Aorta (tissue), 5 donors: ENCODE measurements around the gene HRK. TPM values are rescaled to one million over a fixed set of nuclear protein-coding genes. Genes with fewer than 3 reads are reported as not detected.

Experiments
- ATAC-seq: fragments of 200-7000 bp; cut with Tn5 transposase; one replicate; pipeline ENCODE4 v1.9.1; 2022; ENCODE audit warnings: moderate library complexity; ENCODE audit not compliant: low FRiP score
- DNase-seq, 2 donors: peaks; one replicate each; pipeline ENCODE4 v3.0.0-alpha.2; 2020
- H3K27ac ChIP-seq, 2 donors: one replicate each; pipeline ENCODE4 v1.5.1; 2013; ENCODE audit warnings: low read length in 2 of 2, mild to moderate bottlenecking in 2 of 2, moderate library complexity in 2 of 2, control low read depth in 1 of 2, inconsistent platforms in 1 of 2, low read depth in 1 of 2
- H3K27me3 ChIP-seq, 2 donors: one replicate each; pipeline ENCODE4 v1.6.1; 2013; ENCODE audit warnings: control low read depth in 1 of 2, low read length in 1 of 2, mild to moderate bottlenecking in 1 of 2, moderate library complexity in 1 of 2; ENCODE audit not compliant: insufficient read depth in 2 of 2, control insufficient read depth in 1 of 2
- H3K36me3 ChIP-seq, 2 donors: one replicate each; pipeline ENCODE4 v1.6.1; 2013; ENCODE audit warnings: control low read depth in 1 of 2, low read length in 1 of 2, mild to moderate bottlenecking in 1 of 2; ENCODE audit not compliant: insufficient read depth in 2 of 2, control insufficient read depth in 1 of 2
- H3K4me1 ChIP-seq, 2 donors: one replicate each; pipeline ENCODE4 v1.6.1; 2013; ENCODE audit warnings: low read length in 2 of 2, control low read depth in 1 of 2, mild to moderate bottlenecking in 1 of 2, moderate library complexity in 1 of 2; ENCODE audit not compliant: insufficient read depth in 2 of 2, control insufficient read depth in 1 of 2
- H3K4me3 ChIP-seq, 2 donors: one replicate each; pipeline ENCODE4 v1.5.1; 2013; ENCODE audit warnings: low read length in 2 of 2, control low read depth in 1 of 2, mild to moderate bottlenecking in 1 of 2
- H3K9me3 ChIP-seq: one replicate; pipeline ENCODE4 v1.6.1; 2013; ENCODE audit warnings: mild to moderate bottlenecking, low read length; ENCODE audit not compliant: control insufficient read depth
- WGBS, 2 donors: extraction: QIAGEN DNeasy Blood & Tissue Kit; methylation state at CpG; one replicate each; pipeline ENCODE4 v1.1.7; 2013; 5-methylcytosine and 5-hydroxymethylcytosine counted together
- intact Hi-C, 2 donors: fragments of 100-400 bp; cut with DNase I; formaldehyde crosslinking; loops; one replicate each; pipeline versions ENCODE4 v1.14.2 to v1.15.0; 2022
- polyA plus RNA-seq, 2 donors: library from polyadenylated mRNA; stranded (reverse); fragments of 200-250 nt; gene quantifications; one replicate each; pipeline ENCODE4 v1.2.3, GENCODE V29; 2013
- total RNA-seq, 2 donors: library from RNA; stranded (reverse); fragmentation: NEBNext Ultra II Directional; extraction: Animal tissue kit (Norgen Biotek cat#: 25700); gene quantifications; one replicate each; pipeline ENCODE4 v1.2.1, GENCODE V29; 2021
- donor health status: healthy with polysubstance abuse.
- donor health status: Bipolar disorder and iron deficiency.
- donor health status: DM: no; HTN: no; CAD: no.
- donor health status: DM: no; HTN: no; CAD: no.
- donor health status: DM: yes; HTN: yes; CAD: no.

The HRK gene
- total and polyA plus RNA-seq, 4 donors, result 0.06 to 0.25 (median 0.06) TPM; not detected in 1

GRCh38 chr12:116812238-116812637 is 69.0 kb downstream of the HRK start:
- 89 to 90% methylated on average over 10 of the region's 10 CpGs for WGBS, 2 donors
- Histone ChIP-seq H3K27me3 (no peaks in the 10 kb centered on the region), H3K4me3 (no peak overlapping the region), H3K27ac (no peak overlapping the region), H3K36me3 (no peaks in the 10 kb centered on the region), H3K9me3 (no peaks in the 10 kb centered on the region), H3K4me1 (no peaks in the 10 kb centered on the region)
- intact Hi-C loops, result no loop called here
- DNase-seq, result no peak
- ATAC-seq, result no peak

- no peaks in the 10 kb centered on the region for H3K9me3 ChIP-seq
- no peak overlapping the region for H3K27ac ChIP-seq
- DNase-seq (no peak), ATAC-seq (no peak)
- intact Hi-C loops, result no loop called here
- 75 to 80% methylated on average over 18 of the region's 18 CpGs for WGBS, 2 donors
- H3K36me3 ChIP-seq, result no peaks in the 10 kb centered on the region
- no peaks in the 10 kb centered on the region for H3K27me3 ChIP-seq
- no peak overlapping the region for H3K4me3 ChIP-seq
- H3K4me1 ChIP-seq, result no peaks in the 10 kb centered on the region
Measured at GRCh38 chr12:116808113-116809105, 72.8 kb downstream of the HRK start.

GRCh38 chr12:116807546-116807945 is 73.7 kb downstream of the HRK start:
- intact Hi-C loops, result no loop called here
- no peak overlapping the region for H3K4me3 ChIP-seq
- H3K27ac ChIP-seq, result no peak overlapping the region
- ATAC-seq (no peak), DNase-seq (no peak)
- no peaks in the 10 kb centered on the region for H3K36me3 ChIP-seq
- H3K27me3 ChIP-seq, result no peaks in the 10 kb centered on the region
- 92 to 93% methylated on average over 6 of the region's 6 CpGs for WGBS, 2 donors
- H3K4me1 ChIP-seq, result no peaks in the 10 kb centered on the region
- H3K9me3 ChIP-seq, result no peaks in the 10 kb centered on the region

DNA sequence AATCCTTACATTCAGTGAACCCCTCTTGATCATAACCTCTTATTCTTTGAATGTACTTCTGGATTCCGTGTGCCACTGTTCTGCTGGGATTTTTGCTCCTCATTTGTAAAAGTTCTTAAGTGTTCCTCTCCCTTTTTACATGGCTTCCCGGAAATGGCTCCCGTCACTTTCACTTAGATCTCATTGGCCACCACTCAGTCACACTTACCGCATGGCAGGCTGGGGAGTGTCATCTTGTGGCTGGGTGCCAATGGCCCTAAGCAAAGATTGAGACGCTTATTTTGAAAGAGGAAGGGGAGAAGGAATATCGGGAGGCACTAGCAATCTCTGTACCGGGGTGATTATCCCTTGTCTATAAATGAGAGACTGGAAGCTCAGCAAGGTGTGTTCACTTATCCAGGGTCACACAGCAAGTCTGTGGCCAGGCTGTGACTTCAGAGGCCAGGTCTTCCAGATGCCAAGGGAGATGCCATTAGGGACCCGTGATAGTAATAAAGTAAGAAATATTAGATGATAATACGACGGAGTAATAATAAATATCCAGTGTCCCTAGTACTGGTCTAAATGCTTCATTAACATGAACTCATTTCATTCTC is 74.3 kb downstream of the HRK start:
- WGBS, 2 donors, result 86 to 89% methylated on average over 10 of the region's 10 CpGs
- Histone ChIP-seq H3K36me3 (no peaks in the 10 kb centered on the region), H3K27ac (no peak overlapping the region), H3K4me1 (no peaks in the 10 kb centered on the region), H3K4me3 (no peak overlapping the region), H3K9me3 (no peaks in the 10 kb centered on the region), H3K27me3 (no peaks in the 10 kb centered on the region)
- intact Hi-C loops, result no loop called here
- DNase-seq (no peak), ATAC-seq (no peak)

Other genes starting within 250 kb of the HRK start
- gene SPRING1, start 143.4 kb downstream of the HRK start, total RNA-seq, result 10 to 100 TPM; 16.5 to 18.9 TPM
- gene SPRING1, start 143.4 kb downstream of the HRK start, polyA plus RNA-seq, result 10 to 100 TPM; 12.7 to 13.9 TPM
- 1 to 10 TPM; 3.0 to 3.1 TPM for gene RNFT2, start 143.1 kb downstream of the HRK start, total RNA-seq
- 1 to 10 TPM; 1.6 to 1.8 TPM for gene RNFT2, start 143.1 kb downstream of the HRK start, polyA plus RNA-seq
- gene FBXW8, start 29.5 kb upstream of the HRK start, total RNA-seq, result 10 to 100 TPM; 13.9 to 18.7 TPM
- 1 to 10 TPM; 2.3 to 3.2 TPM for gene FBXW8, start 29.5 kb upstream of the HRK start, polyA plus RNA-seq
- gene TESC, start 218.0 kb upstream of the HRK start, total RNA-seq, result 10 to 100 TPM in 1 of 2 donors, 1 to 10 TPM in 1; 5.4 to 17.1 TPM
- gene TESC, start 218.0 kb upstream of the HRK start, polyA plus RNA-seq, result 1 to 10 TPM in 1 of 2 donors, under 1 TPM in 1; 0.38 to 1.2 TPM